Cardiac atrium fibroblast (primary cell): Measurements from ENCODE around the gene PALM2AKAP2. TPM values are rescaled to one million over a fixed set of nuclear protein-coding genes. Genes with fewer than 3 reads are reported as not detected.

Source experiments
- total RNA-seq: library from RNA; depleted of rRNA; stranded (reverse); fragments of >200 nt; gene quantifications from 2 replicates; pipeline ENCODE4 v1.2.3, GENCODE V29; 2015

Gene PALM2AKAP2
- total RNA-seq: 2.9 and 3.7 TPM in 2 replicates

GRCh38 chr9:109779711-109780452 is at the start of gene PALM2AKAP2:
Gene PALM2AKAP2, plus strand, starts transcription at chr9:109780198. Its CDS starts 291 bp downstream, at chr9:109780489.

